ENCODE measurements around the gene MVD.

DNA sequence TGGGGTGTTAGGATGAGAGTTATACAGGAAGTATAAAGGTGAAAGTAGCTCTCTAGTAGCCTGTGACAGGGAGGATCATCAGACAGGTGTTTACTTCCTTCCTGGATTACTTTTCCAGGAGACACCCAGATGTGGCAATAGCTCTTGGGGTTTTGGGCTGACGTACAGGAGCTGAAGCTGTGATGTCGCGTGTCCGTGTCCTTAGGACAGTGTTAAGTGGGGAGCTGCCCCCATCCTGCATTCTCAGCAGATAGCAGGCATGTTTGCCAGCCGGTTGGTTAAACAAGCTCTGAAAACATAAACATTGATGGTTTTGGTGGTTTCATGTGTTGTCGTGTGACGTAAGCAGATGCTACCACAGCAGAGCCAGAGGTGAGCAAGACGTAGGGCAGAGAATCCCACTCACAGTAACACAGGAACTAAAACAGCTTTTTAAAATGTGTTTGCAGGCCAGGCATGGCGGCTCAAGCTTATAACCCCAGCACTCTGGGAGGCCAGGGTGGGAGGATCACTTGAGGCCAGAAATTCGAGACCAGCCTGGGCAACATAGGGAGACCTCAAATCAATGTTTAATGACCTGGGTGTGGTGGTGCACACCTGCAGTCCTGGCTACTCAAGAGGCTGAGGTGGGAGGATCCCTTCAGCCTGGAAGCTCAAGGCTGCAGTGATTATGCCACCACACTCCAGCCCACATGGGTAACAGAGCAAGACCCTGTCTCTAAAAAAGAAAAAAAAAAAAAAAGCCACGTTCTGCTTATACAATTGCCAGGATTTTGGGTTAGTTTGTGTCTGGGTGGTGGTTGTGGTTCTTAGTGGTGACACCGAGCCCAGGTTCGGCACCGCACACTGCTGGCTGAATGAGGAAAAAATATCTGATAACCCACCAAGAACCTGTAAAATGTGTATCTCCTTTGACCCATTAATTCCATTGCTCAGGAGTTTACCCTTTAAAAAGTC is 42.8 kb downstream of the MVD start:
- TF ChIP-seq POLR2A (IDR thresholded peaks at IDR 0.05; ENCODE audit: low read depth, low read length) (no peak), CTCF (conservative IDR thresholded peaks at IDR 0.05; ENCODE audit: low read depth, low read length) (no peak), MXI1 (IDR thresholded peaks at IDR 0.05; ENCODE audit: borderline replicate concordance, low read depth, low read length) (no peak), RFX5 (IDR thresholded peaks at IDR 0.05; ENCODE audit: low read depth, low read length) (no peak), CEBPB (IDR thresholded peaks at IDR 0.05; ENCODE audit: low read depth, low read length) (peak; percentile 94), BHLHE40 (IDR thresholded peaks at IDR 0.05; ENCODE audit: low read depth, low read length) (peak; percentile 73)
